Left renal cortex interstitium (tissue), 4 donors: ENCODE results near the gene NBAS. TPM values are rescaled to one million over a fixed set of nuclear protein-coding genes. Genes with fewer than 3 reads are reported as not detected.
A peak's percentile ranks its signal among the peaks of the same experiment; 100 is the strongest.
"Not testable (repeated sequence)": the region's sequence is repeated elsewhere in the genome, so short reads cannot be mapped to it uniquely, and the experiment has no call there.

Source experiments
- DNase-seq, 4 donors: peaks; one replicate each; pipeline ENCODE4 v3.0.0-alpha.2; 2013; ENCODE audit warnings: low read depth in 4 of 4, low spot score in 2 of 4, missing footprints in 1 of 4
- polyA plus RNA-seq, 4 donors: library from polyadenylated mRNA; unstranded; fragments of 120-200 nt; gene quantifications; one replicate each; pipeline ENCODE4 v1.2.1, GENCODE V29; 2013; ENCODE audit not compliant: insufficient read length in 4 of 4

The NBAS gene
- polyA plus RNA-seq, 4 donors = 59.5 to 62.8 (median 61.5) TPM

DNA sequence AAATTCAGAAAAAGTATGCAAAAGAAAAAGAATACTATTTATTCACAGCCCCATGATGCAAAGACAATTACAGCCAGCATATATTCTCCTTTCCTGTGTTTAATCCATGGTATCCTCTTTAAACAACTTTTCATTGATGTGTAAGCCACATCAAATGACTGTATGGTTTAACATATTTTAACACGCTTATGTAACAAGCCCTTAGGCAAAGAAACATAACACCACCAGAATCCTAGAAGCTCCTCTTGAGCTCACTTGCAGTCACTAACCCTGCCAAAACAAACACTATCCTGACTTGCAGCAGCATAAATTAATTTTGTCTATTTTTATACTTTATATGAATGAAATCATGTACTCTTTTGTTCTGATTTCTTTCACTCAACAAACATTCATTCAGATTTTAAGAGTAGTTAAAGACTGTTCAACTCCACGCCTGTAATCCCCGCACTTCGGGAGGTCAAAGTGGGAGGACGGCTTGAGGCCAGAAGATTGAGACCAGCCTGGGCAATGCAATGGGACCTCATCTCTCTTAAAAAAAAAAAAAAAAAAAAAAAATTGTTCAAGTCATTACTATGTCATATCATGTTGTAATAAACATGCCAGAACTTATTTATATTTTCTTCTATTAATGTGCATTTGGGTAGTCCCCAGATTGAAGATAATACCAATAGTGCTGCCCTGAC, 226.3 kb downstream of the NBAS start:
- DNase-seq = no peak

DNA sequence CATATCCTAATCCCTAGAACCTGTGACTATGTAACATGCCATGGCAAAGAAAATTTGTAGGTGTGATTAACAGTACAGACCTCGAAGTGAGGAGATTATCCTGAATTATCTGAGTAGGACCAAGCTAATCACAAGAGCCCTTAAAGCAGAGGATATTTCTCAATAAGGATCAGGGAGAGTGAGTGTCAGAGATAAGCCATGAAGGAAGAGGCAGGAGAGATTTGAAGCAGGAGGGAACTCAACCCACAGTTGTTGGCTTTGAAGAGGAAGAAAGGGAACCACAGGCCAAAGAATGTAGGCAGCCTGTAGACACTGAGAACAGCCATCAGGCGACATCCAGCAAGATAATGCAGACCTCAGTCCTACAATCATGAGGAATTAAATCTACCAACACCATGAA, 229.3 kb downstream of the NBAS start:
- DNase-seq = no peak

DNA sequence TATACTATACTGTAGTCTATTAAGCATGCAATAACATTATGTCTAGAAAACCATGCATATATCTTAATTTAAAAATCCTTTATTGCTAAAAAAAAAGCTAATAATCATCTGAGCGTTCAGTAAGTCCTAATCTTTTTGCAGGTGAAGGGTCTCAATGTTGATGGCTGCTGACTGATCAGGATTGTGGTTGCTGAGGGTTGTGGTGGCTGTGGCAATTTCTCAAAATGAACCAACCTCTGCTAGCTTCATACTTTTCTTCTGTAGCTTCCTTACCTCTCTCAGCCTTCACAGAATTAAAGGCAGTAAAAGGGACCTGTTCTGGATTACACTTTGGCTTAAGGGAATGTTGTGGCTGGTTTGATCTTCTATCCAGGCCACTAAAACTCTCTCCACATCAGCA, 235.8 kb downstream of the NBAS start:
- DNase-seq = no peak

DNA sequence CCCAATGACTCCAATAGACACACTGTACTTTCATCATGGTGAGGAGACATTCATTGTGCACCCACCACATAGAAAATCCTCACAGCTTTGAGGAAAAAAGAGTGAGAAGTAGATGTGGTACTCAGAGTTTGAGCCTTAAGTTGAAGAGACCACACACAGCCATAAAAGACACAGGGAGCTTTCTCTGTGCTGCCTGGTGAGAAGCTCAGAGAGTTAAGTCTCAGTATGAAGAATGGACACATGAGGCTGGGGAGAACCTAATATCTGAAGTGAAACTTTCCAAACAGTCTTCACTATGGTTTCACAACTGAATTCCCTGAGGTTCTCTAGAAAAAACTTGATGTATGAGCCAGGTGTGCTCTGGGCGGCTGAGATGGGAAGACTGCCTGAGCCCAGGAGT, 237.9 kb downstream of the NBAS start:
- DNase-seq = no peak

DNA sequence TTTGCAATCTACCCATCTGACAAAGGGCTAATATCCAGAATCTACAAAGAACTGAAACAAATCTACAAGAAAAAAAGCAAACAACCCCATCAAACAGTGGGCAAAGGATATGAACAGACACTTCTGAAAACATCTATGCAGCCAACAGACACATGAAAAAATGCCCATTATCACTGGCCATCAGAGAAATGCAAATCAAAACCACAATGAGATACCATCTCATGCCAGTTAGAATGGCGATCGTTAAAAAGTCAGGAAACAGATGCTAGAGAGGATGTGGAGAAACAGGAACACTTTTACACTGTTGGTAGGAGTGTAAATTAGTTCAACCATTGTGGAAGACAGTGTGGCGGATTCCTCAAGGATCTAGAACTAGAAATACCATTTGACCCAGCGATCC, 239.7 kb downstream of the NBAS start:
- not testable (repeated sequence) for DNase-seq

DNA sequence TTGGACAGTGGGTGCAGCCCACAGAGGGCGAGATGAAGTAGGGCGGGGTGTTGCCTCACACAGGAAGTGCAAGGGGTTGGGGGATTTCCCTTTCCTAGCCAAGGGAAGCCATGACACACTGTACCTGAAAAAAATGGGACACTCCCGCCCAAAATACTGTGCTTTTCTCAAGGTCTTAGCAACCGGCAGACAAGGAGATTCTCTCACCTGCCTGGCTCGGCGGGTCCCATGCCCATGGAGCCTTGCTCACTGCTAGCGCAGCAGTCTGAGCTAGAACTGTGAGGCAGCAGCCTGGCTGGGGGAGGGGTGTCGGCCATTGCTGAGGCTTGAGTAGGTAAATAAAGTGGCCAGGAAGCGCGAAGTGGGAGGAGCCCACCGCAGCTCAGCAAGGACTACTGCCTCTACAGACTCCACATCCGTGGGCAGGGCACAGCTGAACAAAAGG, 244.7 kb downstream of the NBAS start:
- no peak for DNase-seq

DNA sequence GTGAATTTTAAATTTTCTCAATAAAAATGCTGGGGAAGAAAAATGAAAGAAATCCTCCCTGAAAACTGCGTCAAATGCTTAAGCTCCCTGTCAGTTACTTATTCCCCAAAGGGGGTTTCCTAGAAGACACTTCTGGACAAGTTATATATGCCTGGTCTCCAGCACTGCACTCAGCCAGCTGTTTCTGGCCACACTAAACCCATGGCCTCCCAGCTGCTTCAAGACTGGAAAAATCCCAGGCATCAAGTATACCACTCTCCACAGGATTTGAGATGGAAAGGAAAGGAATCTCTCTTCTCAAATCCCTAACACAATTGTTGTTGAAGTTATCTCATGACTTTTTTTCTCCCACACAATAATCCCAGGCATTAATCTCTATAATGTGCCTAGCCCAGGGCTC, 245.7 kb downstream of the NBAS start:
- no peak for DNase-seq

DNA sequence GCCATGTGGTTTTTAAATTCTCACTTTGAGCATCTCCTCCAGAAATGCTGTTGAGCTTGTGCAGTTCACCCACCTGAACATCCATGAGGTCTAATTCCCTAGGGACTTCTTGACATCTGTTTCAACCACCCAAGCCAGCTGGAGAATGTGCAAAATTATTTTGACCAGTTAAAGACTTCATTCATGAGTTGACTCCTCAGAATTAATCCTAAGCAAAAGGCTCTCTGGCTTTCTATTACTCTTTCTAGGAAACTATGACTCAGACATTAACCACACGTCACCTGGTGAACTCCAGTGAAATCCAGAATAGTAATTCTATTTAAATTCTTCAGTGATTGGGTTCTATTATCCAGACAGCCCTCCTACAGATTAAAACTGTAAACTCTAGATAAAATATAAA, 247.5 kb downstream of the NBAS start:
- DNase-seq = no peak

DNA sequence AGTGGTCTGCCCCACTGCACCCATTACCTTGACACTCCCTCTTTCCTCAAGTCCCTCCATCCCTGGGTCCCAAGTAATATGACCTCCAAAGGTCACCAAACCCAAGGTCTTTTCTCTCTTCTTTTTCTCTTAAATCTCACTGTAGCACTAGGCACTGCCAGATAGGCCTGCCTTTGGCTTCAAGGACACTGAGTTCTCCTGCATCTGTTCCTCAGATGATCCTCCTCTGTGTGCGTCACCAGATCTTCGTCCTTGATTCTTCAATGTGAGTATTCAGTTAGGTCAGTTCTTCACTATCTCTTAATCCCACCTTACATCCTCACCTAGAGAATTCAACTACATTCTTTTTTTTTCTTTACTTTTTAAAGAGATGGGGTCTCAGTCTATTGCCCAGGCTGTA, 249.2 kb downstream of the NBAS start:
- DNase-seq = no peak

DNA sequence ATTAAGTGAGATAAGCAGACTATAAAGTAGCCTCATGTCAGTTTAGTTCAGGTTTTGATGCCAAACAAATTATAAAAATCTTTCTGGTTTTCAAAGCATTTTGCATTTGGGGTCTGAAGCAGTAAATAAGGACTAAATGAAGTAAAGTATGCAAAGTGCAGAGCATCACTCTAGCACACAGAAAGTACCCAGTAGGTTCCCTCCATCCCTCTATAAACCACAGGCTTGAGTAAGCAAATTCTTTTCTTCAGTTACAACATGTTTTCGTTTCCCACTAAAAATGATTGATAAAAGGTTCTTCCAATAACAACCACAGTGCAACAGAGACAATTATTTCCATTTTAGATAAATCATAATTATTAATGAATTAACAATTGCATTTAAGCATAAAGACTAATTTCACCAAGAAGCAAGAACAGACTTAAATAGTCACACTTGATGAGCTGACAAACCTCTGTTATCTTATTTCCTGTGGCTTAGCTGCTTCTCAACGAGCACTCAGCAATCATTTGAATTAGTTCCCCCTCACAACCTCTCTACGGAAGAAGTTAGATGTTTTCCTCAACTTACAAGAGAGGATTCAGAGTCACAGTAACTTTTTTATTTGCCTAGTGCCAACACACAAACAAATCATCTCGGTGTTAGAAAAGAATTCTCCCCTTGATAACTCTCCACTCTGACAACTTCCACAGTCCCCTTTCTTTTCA, 249.8 kb downstream of the NBAS start:
- DNase-seq = no peak

DNA sequence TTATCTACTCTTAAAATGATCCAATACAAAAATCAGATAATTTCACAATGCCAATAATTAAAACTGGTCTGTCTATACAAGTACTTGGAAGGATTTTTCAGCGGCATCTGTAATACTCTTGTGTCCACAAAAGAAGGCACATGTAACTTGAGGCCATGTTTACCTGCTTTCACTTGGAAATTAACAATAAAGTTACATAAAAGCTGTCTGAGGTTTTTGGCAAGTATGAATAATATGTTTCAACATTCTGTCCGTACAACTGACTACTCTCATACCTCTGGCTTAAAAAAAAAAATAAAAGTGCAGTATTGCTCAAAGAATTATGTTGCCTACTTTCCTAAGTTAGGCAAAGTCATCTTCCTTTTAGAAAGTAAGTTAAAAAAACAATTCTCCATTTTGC, 253.6 kb downstream of the NBAS start:
- DNase-seq = no peak

DNA sequence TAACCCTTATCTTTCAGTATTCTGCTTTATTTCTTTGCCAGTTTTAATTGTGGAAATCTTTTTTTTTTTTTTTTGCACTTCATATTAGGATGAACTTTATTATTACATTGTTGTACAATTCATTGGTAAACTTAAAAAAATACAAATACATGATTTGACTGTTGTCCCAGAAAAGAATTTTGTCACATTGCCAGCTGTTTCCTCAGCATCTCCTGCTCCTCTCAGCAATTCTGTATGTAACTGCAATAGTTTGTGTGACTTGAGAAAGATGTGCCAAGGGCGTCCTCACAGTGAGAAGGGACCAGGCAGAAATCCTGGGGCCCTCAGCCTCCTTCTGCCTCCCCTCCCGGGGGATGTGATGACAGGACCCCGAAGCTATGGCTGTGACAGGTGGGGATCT, 254.4 kb downstream of the NBAS start:
- no peak for DNase-seq

DNA sequence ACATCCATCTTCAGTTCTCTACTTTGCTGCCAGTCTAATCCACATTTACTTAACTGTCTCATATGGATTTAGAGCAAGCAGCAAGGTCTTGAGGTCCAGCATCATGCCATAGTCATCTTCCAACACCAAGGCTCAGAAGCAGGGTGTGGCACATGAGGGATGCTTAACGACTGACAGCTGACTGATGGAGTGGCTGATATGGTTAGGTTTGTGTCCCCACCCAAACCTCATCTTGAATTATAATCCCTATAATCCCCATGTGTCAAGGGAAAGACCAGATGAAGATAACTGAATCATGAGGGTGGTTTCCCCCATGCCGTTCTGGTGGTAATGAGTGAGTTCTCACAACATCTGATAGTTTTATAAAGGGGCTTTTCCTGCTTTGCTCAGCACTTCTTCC, 257.3 kb downstream of the NBAS start:
- no peak for DNase-seq

DNA sequence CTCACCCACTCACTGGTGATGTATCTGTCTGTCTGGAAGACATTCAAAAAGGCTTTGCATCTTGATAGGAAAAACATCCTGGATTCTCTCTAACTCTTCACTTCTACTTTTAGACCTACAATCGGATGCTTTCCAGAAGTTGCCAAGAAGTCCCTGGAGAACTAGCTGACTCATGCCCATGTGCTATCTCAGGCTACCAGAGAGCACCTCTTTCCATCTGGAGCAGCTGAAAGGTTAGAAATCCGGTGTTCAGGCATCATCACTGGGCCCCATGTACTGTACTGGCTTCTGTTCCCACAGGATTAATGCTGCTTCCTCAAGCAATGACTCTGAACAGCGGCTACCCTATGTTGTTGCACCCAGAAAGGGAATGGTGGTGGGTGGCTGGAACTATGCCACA, 259.0 kb downstream of the NBAS start:
- DNase-seq = no peak

DNA sequence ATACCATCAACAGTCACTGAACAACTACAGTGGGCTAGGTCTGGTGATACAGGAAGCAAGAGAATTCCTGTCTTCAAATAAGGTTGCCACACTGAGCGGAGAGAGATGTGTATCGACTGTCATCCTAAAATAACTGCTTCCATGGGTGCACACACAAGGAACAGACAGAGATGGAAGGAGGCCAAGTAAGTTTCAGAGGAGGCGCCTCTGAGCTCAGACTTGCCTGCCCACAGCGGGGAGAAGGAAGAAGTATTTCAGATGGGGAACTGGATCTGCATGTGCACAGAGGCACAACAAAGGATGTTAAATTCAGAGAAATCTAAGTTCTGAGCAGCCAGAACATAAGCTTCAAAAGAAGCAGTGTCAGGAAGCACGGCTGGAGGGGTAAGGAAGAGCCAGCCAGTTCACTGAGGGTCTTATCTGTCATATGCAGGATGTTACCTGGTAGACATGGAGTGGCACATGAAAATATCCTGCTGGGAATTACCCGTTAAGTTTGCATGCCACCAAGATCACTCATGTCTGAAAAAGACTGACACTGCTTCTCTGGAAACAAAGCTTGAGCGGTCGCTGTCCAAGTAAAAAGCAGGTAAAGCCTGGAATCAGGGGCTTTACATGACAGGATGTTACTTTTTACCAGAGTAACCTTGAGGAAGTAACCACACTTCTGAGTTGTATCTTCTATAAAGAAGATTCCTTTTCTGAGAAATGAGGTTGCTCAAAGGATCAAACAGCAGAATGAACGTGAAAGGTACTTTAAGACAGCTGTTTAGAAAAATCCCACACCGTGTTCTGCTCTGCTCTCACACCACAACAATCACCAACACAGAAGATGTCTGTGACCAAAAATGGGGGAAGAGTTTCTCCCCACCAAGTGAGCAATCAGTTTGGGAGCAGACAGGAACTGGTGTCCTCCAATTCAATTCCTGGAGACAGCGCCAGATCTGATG, 260.2 kb downstream of the NBAS start:
- DNase-seq = no peak

DNA sequence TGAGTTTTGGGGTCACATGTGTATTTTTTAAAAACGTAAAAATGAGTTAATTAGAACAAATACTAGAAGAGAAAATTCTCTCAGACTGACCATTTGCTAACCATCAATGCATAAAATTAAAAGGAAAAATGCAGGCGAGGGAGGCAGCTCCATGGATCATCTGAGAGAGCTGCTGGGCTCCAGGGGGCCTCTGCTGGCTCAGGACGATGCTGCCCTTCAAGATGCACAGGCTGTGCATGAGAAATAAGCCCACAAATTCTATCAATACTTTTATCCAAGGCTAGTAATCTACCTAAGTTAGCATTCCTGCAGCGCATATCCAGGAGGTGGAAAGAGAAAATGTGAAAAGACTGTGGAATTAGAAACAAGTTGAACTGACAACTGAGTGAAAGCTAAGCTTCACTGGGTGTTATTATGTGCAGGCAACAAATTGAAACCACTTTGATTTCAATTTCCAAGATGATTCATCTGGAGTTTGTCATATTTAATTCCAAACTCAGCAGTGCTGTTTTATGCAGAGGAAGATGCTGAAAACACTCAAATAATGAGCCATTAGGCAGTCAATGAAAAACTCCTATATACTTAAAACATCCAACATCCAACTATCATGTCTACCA, 261.1 kb downstream of the NBAS start:
- DNase-seq = no peak

DNA sequence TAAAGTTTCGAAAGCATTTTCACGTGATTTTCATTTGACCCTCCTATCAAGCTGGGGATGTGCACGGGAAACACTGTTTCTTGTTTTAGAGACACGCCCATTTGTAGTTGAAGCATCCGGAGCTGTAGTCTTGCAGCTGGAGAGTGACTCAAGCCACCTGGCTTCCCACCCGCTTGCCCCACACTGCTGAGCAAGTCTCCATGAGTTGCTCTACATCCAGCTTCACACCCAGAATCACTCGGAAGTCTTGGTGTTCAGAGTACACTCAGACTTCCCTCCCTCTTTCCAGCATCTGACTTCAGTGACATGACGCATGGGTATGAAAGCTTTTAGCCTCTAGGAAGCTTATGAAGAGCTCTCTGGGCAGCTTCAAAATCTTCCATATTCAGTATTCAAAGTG, 262.4 kb downstream of the NBAS start:
- peak in 1 of 4 donors; percentile 9 for DNase-seq

DNA sequence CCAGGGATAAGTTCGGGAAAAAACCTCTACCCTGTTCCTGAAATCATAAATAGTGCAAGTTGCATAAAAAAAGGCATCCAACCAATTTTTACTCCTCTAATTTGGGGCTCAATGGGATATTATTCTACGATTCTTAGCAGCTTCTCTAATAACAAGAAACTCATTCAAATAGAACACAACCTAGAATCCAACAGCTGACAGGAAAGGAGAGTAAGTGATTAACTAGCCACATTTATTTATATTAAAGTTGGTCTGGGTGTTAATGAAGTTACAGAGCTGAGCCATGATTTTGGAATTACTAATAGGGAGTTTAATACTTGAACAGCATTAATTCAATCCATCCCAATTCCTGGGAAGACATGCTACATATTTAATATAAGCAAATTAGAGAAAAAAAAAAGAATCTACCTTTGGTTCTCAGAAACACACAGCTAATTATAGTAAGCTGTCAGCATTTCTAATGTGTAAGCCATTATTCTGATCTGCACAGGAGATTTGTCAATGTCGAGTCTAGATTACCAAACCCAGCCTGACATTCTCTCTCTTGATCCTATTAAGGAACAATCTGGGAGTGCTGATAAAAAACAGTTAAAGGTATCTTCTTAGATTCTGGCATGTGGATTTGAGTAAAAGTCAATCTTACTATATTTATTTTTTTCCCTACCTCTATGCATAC, 267.7 kb downstream of the NBAS start:
- no peak for DNase-seq

DNA sequence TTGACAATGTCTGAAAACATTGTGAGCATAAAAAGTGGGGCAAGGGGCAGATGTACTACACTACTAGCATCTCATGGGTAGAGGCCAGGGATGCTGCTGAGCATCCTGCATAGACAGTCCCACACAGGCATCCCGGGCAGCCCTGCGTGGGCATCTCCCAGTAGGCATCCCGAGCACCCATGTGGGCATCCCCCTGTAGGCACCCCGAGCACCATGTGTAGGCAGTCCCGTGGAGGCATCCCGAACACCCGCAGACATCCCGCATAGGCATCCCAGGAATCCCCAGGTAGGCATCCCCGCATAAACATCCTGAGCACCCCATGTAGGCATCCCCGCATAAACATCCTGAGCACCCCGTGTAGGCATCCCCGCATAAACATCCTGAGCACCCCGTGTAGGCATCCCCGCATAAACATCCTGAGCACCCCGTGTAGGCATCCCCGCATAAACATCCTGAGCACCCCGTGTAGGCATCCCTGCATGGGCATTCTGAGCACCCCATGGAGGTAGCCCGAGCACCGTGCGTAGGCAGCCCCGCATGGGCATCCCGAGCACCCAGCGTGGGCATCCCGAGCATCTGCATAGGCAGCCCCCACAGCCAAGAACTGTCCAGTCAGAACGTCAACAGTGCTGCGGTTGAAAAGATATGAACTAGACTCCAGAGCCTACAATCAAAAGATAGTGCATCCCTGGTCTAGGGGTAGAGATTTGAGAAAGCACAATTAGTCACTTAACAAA, 273.5 kb downstream of the NBAS start:
- DNase-seq = no peak

DNA sequence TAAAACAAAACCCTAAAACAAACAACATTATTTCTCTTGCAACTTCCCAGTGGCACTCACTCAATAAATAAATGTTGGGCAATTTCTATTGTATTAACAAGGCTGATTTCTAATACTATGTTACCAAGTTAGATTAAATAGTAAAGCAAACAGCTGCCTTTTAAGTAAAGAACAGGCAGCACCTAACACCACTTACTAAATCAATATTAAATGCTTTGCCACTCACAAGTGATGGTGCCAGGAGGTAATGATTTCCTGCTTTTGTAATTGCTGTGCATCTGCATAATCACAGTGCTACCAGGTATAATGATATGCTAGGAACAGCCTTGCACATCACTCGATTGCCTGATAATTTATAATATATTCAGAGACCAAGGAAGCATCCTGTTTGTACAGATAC, 276.5 kb downstream of the NBAS start:
- DNase-seq = no peak
